Astrocyte of the spinal cord (primary cell): ENCODE data around the gene MTMR12.
"Not testable (repeated sequence)": the region's sequence is repeated elsewhere in the genome, so short reads cannot be mapped to it uniquely, and the experiment has no call there.

Experiments used
- DNase-seq: peaks from one replicate; pipeline ENCODE4 v3.0.0; 2011; ENCODE audit warnings: low read depth, low spot score
- H3K4me3 ChIP-seq: 2 replicates; pipeline ENCODE4 v1.5.1; 2011; ENCODE audit warnings: low read depth, mild to moderate bottlenecking, low read length, moderate library complexity
- in situ Hi-C: cut with HindIII; loops from 2 replicates; pipeline ENCODE4 v1.10.0; 2017; ENCODE audit warnings: low sequenced_read_pairs
- TF ChIP-seq, protein P1 (sequence below): IDR thresholded peaks from 2 replicates; pipeline ENCODE4 v1.5.1; 2012; ENCODE audit warnings: low read depth, mild to moderate bottlenecking, low read length, inconsistent platforms

Gene MTMR12

GRCh38 chr5:32223972-32224609 lies 88.6 kb downstream of the MTMR12 start:
- in situ Hi-C loops = no loop called here
- TF ChIP-seq, protein P1, sequence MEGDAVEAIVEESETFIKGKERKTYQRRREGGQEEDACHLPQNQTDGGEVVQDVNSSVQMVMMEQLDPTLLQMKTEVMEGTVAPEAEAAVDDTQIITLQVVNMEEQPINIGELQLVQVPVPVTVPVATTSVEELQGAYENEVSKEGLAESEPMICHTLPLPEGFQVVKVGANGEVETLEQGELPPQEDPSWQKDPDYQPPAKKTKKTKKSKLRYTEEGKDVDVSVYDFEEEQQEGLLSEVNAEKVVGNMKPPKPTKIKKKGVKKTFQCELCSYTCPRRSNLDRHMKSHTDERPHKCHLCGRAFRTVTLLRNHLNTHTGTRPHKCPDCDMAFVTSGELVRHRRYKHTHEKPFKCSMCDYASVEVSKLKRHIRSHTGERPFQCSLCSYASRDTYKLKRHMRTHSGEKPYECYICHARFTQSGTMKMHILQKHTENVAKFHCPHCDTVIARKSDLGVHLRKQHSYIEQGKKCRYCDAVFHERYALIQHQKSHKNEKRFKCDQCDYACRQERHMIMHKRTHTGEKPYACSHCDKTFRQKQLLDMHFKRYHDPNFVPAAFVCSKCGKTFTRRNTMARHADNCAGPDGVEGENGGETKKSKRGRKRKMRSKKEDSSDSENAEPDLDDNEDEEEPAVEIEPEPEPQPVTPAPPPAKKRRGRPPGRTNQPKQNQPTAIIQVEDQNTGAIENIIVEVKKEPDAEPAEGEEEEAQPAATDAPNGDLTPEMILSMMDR = no peak
- peak; percentile 47 for DNase-seq
- H3K4me3 ChIP-seq = no peak overlapping the region

- in situ Hi-C loops = no loop called here
- TF ChIP-seq, protein P1 = no peak
- H3K4me3 ChIP-seq = no peak overlapping the region
- no peak for DNase-seq
These were observed 89.8 kb downstream of the MTMR12 start for GRCh38 chr5:32222723-32223470.

- TF ChIP-seq, protein P1 = no peak
- in situ Hi-C loops = no loop called here
- H3K4me3 ChIP-seq = no peak overlapping the region
- peak; percentile 22 for DNase-seq
These were observed 94.8 kb downstream of the MTMR12 start for GRCh38 chr5:32217886-32218396.

DNA sequence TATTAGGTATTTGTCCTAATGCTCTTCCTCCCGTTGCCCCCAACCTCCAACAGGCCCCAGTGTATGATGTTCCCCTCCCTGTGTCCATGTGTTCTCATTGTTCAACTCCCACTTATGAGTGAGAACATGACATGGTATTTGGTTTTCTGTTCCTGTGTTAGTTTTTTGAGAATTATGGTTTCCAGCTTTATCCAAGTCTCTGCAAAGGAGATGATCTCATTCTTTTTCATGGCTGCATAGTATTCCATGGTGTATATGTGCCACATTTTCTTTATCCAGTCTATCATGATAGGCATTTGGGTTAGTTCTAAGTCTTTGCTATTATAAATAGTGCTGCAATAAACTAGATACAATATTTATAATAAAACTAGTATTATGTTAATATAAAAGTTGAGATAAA lies 98.4 kb downstream of the MTMR12 start:
- H3K4me3 ChIP-seq, DNase-seq, in situ Hi-C loops: not testable (repeated sequence)

- in situ Hi-C loops = no loop called here
- H3K4me3 ChIP-seq = no peak overlapping the region
- no peak for DNase-seq
- TF ChIP-seq, protein P1 = no peak
These were observed 102.6 kb downstream of the MTMR12 start for GRCh38 chr5:32210151-32210550.

DNA sequence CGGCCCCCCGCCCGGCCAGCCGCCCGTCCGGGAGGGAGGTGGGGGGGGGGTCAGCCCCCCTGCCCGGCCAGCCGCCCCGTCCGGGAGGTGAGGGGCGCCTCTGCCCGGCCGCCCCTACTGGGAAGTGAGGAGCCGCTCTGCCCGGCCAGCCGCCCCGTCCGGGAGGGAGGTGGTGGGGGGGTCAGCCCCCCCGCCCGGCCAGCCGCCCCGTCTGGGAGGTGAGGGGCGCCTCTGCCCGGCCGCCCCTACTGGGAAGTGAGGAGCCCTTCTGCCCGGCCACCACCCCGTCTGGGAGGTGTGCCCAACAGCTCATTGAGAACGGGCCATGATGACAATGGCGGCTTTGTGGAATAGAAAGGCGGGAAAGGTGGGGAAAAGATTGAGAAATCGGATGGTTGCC lies 103.9 kb downstream of the MTMR12 start:
- H3K4me3 ChIP-seq, DNase-seq, in situ Hi-C loops: not testable (repeated sequence)

- H3K4me3 ChIP-seq = no peak overlapping the region
- TF ChIP-seq, protein P1 = no peak
- in situ Hi-C loops = no loop called here
- DNase-seq = no peak
These were observed 105.4 kb downstream of the MTMR12 start for GRCh38 chr5:32207355-32207634.
